AG10803 (cell line): ENCODE results near the gene PRKCZ.
"Not testable (repeated sequence)": the region's sequence is repeated elsewhere in the genome, so short reads cannot be mapped to it uniquely, and the experiment has no call there.

Experiments
- DNase-seq: peaks from one replicate; pipeline ENCODE4 v3.0.0; 2010; ENCODE audit warnings: low read depth
- H3K4me3 ChIP-seq: 2 replicates; pipeline ENCODE4 v1.5.1; 2011; ENCODE audit warnings: mild to moderate bottlenecking, low read length, control low read depth
- TF ChIP-seq, protein P1 (sequence below): conservative IDR thresholded peaks from 2 replicates; pipeline ENCODE4 v1.5.1; 2011; ENCODE audit warnings: mild to moderate bottlenecking, low read length, control low read depth, inconsistent platforms

PRKCZ gene

DNA sequence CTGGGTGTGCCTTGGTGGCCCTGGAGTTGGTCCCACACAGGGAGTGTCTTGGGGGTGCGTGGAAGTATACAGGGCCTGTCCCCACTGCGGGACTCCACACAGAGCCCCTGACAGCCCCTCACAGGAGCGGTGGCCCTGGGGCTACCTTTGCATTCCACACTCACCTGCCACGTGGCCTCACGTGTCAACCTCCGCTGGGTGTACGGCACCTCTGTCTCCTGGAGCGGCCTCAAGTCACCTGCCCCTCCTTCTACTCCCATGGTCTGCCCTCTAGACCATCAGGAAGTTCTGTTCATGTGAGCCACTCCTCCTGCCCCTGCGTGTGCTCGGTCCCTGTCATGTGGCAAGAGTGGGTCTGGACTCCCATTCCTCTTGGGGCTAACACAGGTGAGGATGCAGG is 85.7 kb downstream of the PRKCZ start:
- TF ChIP-seq, protein P1, sequence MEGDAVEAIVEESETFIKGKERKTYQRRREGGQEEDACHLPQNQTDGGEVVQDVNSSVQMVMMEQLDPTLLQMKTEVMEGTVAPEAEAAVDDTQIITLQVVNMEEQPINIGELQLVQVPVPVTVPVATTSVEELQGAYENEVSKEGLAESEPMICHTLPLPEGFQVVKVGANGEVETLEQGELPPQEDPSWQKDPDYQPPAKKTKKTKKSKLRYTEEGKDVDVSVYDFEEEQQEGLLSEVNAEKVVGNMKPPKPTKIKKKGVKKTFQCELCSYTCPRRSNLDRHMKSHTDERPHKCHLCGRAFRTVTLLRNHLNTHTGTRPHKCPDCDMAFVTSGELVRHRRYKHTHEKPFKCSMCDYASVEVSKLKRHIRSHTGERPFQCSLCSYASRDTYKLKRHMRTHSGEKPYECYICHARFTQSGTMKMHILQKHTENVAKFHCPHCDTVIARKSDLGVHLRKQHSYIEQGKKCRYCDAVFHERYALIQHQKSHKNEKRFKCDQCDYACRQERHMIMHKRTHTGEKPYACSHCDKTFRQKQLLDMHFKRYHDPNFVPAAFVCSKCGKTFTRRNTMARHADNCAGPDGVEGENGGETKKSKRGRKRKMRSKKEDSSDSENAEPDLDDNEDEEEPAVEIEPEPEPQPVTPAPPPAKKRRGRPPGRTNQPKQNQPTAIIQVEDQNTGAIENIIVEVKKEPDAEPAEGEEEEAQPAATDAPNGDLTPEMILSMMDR, result no peak
- DNase-seq, result no peak
- H3K4me3 ChIP-seq, result no peak overlapping the region

DNA sequence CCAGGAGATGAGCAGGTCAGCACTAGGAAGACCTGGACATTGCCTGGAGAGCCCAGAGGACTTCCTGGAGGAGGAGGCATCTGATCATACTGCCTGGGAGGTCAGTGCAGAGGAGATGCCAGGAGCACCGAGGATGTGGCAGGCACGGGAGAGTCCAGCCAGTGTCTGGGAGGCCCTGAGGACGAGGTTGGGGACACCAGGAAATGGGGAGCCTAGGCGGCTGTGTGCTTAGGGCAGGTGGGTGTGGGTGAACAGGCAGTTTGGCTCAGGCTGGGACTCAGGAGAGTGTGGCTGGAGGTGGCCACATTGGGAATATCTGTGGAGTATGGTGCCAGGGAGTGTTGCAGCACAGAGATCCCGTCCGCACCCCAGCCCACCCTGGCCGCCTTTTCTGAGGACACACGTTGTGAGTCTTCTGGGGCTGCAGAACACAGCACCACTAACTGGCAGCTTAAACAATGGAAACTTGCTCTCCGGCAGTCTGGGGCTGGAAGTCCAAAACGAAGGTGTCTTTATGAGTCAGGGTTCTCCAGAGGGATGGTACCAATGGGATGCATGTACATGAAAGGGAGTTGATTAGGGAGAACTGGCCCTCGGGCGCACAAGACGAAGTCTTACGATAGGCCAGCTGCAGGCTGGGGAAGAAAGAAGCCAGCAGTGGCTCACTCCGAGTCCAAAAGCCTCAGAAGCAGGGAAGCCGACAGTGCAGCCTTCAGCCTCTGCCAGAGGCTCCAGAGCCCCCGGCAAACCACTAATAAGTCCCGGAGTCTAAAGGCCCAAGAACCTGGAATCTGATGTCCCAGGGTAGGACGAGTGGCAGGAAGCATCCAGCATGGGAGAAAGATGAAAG is 86.4 kb downstream of the PRKCZ start:
- no peak for DNase-seq
- no peak overlapping the region for H3K4me3 ChIP-seq
- TF ChIP-seq, protein P1, result no peak

DNA sequence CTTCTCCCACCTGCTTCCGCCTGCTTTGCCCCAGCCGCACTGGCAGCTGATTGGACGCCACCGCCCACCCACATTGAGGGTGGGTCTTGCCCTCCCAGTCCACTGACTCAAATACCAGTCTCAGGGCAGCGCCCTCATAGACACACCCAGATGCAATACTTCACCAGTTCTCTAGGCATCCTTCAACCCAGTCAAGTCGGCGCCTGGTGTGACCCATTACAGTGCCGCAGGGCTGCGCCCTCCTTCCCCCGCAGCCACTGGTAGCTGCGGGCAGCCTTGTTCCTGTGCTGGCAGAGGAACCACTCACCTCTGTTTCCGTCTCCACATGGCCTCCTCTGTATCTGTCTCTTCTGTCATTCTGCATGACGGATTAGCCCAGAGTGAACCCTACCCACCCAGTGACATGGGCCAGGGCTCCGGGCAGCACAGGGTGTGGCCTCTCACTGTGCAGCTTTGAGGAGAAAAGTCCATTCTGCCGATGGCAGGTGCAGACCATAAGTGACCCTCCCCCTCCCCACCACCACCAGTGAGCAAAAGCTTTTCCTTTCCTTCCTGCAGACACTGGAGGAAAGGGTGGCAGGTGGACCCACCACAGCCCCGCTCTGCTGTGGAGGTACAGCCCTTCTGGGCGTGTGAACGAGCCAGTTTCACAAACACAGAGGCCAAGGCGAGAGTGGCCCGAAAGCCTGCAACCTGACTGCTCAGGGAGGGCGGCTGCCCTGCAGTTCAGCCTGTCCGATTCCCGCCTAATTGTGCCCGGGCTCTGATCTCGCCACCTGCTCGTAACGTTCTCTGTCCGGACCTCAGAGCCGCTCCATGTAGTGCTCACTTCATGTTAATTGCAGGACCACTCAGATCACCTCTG is 87.3 kb downstream of the PRKCZ start:
- no peak for DNase-seq
- H3K4me3 ChIP-seq, result no peak overlapping the region
- TF ChIP-seq, protein P1, result no peak

- H3K4me3 ChIP-seq, DNase-seq: not testable (repeated sequence)
These were observed 88.9 kb downstream of the PRKCZ start for GRCh38 chr1:2139156-2139555.

DNA sequence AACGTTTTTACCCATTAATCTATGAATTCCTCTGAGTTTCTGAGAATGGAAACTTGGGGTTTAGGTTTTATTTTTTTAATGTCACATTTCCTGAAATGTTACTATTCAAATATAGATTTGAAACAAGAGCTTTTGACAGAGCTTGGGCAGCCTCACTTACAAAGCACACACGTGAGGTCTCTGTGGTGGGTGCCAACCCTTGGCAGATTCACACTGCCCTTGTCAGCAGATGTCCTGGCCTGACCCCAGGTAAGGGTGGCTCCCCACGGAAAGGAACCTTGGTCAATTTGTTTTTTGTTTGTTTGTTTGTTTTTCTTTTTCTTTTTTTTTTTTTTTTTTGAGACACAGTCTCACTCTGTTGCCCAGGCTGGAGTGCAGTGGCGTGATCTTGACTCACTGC is 90.8 kb downstream of the PRKCZ start:
- no peak overlapping the region for H3K4me3 ChIP-seq
- TF ChIP-seq, protein P1, result no peak
- DNase-seq, result no peak

DNA sequence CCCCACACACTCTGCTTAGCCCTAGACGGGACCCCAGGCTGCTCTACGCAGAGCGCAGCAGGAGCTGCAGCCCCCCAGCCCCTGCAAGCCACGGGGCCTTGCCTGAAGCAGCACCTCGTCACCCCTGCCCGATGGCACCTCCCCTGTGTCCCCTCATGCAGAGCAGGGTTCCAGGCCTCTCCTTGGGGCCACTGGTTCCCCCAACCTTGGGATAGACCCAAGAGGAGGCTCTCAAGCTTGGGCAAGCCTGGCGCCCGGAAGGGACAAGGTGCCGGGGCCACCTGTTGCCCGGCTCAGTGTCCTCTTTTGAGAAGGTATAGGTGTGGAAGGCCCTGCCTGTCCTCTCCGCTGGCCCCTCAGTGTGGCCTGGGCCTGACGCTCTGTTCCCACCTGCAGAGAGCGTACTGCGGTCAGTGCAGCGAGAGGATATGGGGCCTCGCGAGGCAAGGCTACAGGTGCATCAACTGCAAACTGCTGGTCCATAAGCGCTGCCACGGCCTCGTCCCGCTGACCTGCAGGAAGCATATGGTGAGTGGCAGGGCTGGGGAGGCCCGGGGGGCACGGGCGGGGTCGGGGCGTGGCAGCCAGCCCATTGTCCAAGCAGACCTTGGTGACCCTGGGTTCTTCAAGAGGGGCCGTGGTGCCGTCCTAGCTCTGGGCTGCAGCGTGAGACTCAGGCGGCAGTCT is 93.7 kb downstream of the PRKCZ start:
- DNase-seq, result no peak
- TF ChIP-seq, protein P1, result no peak
- H3K4me3 ChIP-seq, result no peak overlapping the region

DNA sequence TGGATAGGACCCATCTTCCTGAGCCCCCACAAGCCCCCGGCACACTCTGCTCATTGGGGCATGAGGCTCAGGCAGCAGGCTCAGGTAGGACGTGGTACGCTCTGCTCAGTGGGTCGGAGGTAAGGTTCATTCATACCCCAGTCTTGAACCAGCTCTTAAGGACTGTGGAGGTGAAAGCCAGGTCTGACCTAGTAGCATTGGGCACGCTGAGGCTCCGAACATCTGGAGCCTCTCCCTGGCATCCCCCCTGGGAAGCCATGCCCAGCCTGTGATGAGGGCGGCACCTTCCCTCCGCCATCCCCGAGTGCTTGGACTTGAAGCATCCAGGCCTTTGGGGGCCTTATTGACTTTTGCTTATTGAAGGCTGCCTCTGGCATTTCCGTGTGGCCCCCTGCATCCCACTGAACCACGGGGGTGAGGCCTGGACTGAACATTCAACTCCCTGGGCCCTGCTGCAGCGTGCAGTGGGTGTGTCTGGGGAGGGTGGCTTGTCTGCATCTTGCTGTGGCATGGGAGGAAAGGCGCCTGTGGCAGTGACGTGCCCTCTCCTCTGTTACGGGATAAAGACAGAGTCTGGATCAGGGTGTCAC is 94.4 kb downstream of the PRKCZ start:
- TF ChIP-seq, protein P1, result no peak
- no peak overlapping the region for H3K4me3 ChIP-seq
- DNase-seq, result no peak
